Osteoblast (primary cell): ENCODE measurements around the gene LCLAT1. TPM values are rescaled to one million over a fixed set of nuclear protein-coding genes. Genes with fewer than 3 reads are reported as not detected.

Experiments used
- DNase-seq: peaks from one replicate; pipeline ENCODE4 v3.0.0; 2011; ENCODE audit warnings: low spot score, mixed read lengths; ENCODE audit not compliant: insufficient read length; ENCODE audit errors: missing footprints
- H2AFZ ChIP-seq: 2 replicates; pipeline ENCODE4 v1.6.0; 2011; ENCODE audit warnings: mild to moderate bottlenecking, low read length
- H3K27ac ChIP-seq: 2 replicates; pipeline ENCODE4 v1.5.1; 2011; ENCODE audit warnings: mild to moderate bottlenecking, low read depth, low read length, moderate library complexity
- H3K27me3 ChIP-seq: 2 replicates; pipeline ENCODE4 v1.6.0; 2012; ENCODE audit warnings: mild to moderate bottlenecking, control low read depth, inconsistent platforms, low read length, moderate library complexity; ENCODE audit not compliant: insufficient read depth
- H3K36me3 ChIP-seq: 2 replicates; pipeline ENCODE4 v1.5.1; 2011; ENCODE audit warnings: mild to moderate bottlenecking, low read length, control low read depth, moderate library complexity; ENCODE audit not compliant: insufficient read depth
- H3K4me1 ChIP-seq: 2 replicates; pipeline ENCODE4 v1.5.1; 2011; ENCODE audit warnings: mild to moderate bottlenecking, low read length, control low read depth, moderate library complexity; ENCODE audit not compliant: insufficient read depth
- H3K4me2 ChIP-seq: 2 replicates; pipeline ENCODE4 v1.6.0; 2011; ENCODE audit warnings: mild to moderate bottlenecking, low read length; ENCODE audit not compliant: insufficient read depth
- H3K4me3 ChIP-seq: fragments of 200-600 bp; sonication (generic); 3 replicates; pipeline ENCODE4 v1.5.1; 2012; ENCODE audit warnings: mild to moderate bottlenecking, low read length, inconsistent platforms; ENCODE audit not compliant: insufficient read depth
- H3K79me2 ChIP-seq: 2 replicates; pipeline ENCODE4 v1.6.0; 2012; ENCODE audit warnings: mild to moderate bottlenecking, low read length, control low read depth, inconsistent platforms; ENCODE audit not compliant: insufficient read depth
- H3K9me3 ChIP-seq: 2 replicates; pipeline ENCODE4 v1.5.1; 2011; ENCODE audit warnings: low read depth, low read length, control low read depth
- H4K20me1 ChIP-seq: 2 replicates; pipeline ENCODE4 v1.6.0; 2012; ENCODE audit warnings: mild to moderate bottlenecking, low read length, control low read depth; ENCODE audit not compliant: insufficient read depth
- CTCF ChIP-seq: IDR thresholded peaks from 2 replicates; pipeline ENCODE4 v1.5.1; 2011; ENCODE audit warnings: mild to moderate bottlenecking, low read depth, low read length, moderate library complexity; ENCODE audit errors: extremely low read depth
- total RNA-seq: library from RNA; depleted of rRNA; stranded (reverse); fragments of >200 nt; gene quantifications from 2 replicates; pipeline ENCODE4 v1.2.3, GENCODE V29; 2012

LCLAT1 gene
- total RNA-seq, 1 donor, result 29.7 TPM

GRCh38 chr2:30643674-30644073 is 196.6 kb downstream of the LCLAT1 start:
- Histone ChIP-seq H3K4me1 (no peaks in the 10 kb centered on the region), H3K9me3 (no peaks in the 10 kb centered on the region), H2AFZ (no peak overlapping the region), H4K20me1 (no peaks in the 10 kb centered on the region), H3K4me2 (no peak overlapping the region), H3K79me2 (no peaks in the 10 kb centered on the region), H3K4me3 (no peak overlapping the region), H3K27me3 (no peaks in the 10 kb centered on the region), H3K36me3 (no peaks in the 10 kb centered on the region), H3K27ac (no peak overlapping the region)
- TF ChIP-seq CTCF, result no peak
- DNase-seq, result no peak

GRCh38 chr2:30645081-30645744 is 198.2 kb downstream of the LCLAT1 start:
- H3K4me3 ChIP-seq, result no peak overlapping the region
- H3K36me3 ChIP-seq, result no peaks in the 10 kb centered on the region
- H2AFZ ChIP-seq, result no peak overlapping the region
- no peak overlapping the region for H3K4me2 ChIP-seq
- H3K79me2 ChIP-seq, result no peaks in the 10 kb centered on the region
- no peaks in the 10 kb centered on the region for H3K9me3 ChIP-seq
- no peaks in the 10 kb centered on the region for H3K27me3 ChIP-seq
- no peaks in the 10 kb centered on the region for H4K20me1 ChIP-seq
- no peak for DNase-seq
- TF ChIP-seq CTCF, result no peak
- H3K27ac ChIP-seq, result no peak overlapping the region
- H3K4me1 ChIP-seq, result no peaks in the 10 kb centered on the region

- Histone ChIP-seq H3K27ac (no peak overlapping the region), H3K79me2 (no peaks in the 10 kb centered on the region)
These were observed 198.7 kb downstream of the LCLAT1 start for GRCh38 chr2:30645745-30646119.

More at GRCh38 chr2:30645745-30646119, 198.7 kb downstream of the LCLAT1 start:
- H3K4me2 ChIP-seq, result no peak overlapping the region
- no peaks in the 10 kb centered on the region for H4K20me1 ChIP-seq
- H3K27me3 ChIP-seq, result no peaks in the 10 kb centered on the region
- no peaks in the 10 kb centered on the region for H3K4me1 ChIP-seq
- H3K36me3 ChIP-seq, result no peaks in the 10 kb centered on the region
- DNase-seq, result no peak
- no peaks in the 10 kb centered on the region for H3K9me3 ChIP-seq
- TF ChIP-seq CTCF, result no peak
- H2AFZ ChIP-seq, result no peak overlapping the region
- H3K4me3 ChIP-seq, result no peak overlapping the region
